Measurements from ENCODE around the gene AIF1L.

Gene AIF1L

DNA sequence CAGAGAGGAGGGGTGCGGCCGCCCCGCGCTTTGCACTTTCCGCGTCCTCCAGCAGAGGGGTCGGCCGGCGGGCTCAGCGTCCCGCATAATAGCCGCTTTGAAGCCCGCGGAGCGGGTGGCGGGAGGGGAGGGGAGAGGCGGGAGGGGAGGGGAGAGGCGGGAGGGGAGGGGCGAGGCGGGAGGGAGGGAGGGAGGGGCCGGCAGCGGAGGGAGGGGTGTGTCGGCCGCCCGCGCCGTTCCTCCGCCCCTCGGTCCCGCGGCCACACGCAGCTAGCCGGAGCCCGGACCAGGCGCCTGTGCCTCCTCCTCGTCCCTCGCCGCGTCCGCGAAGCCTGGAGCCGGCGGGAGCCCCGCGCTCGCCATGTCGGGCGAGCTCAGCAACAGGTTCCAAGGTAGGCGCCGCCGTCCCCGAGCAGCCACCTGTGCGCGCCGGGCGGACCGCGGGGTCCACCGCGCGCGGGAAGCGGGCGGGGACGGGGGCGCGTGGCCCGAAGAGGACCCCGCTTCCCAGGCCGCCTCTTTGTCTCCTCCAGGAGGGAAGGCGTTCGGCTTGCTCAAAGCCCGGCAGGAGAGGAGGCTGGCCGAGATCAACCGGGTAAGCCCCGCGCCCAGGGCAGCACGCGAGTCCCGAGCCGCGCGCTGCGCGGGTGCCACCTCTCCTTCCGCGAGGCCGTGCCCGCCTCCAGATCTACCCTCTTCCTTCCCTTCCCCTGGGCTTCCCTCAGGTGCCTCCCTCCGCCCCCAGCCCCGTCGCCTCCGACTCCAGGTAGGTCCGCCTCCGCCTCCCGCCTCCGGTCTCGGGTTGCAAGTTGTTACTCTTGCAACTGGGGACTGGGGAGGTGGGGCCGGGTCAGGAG, at the start of gene AIF1L:
Gene AIF1L, plus strand, starts transcription at position 263 of the 857 bp plus-strand sequence. Its CDS starts 99 bp downstream, at position 362.
- no peak for DNase-seq (ENCODE audit: low read depth)

DNA sequence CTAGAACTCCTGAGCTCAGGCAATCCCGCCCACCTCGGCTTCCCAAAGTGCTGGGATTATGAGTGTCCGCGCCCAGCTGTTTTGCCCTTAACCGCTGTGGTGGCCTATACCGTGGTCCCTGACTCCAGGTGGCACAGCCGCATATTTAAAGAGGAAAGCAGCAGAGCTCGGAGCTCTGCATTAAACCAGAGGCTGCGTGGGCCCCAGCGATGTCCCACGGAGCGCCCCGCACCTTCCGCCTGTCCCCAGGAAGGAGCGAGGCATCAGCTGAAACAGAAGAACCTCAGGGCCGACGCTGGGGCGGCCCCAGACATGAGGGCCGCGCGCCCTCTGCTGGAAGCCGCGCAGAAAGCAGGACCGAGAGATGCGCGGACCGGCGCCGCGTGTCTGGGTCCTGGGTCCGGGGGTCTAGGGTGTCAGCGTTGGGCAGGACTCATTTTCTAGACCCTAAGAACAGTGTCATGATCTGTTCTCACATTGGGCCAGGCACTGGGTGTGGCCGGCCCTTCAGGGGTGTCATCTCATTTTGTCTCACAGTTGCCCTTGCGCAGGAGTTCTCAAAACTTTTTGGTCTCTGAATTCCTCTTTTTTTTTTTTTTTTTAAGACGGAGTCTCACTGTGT, 49.6 kb upstream of the AIF1L start:
- DNase-seq (ENCODE audit: low read depth), result peak; percentile 46

DNA sequence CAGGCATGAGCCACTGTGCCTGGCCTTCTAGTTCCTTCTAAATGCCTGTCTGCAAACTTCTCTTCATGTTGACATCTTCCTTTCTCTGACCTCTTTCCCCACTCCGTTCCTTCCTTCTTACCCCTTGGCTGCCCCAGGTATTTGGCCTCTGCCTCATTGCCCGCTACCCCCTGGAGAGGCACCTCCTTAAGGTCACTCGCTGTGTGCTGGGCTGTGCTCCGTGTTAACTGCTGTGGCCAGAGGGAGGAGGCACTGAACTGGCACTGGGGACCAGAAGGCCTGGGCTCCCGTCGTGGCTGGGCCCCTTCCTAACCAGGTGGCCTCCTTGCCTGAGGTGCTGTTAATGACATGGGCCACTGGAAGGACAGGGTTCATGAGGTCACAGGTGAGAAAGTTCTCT, 48.0 kb upstream of the AIF1L start:
- no peak for DNase-seq (ENCODE audit: low read depth)

DNA sequence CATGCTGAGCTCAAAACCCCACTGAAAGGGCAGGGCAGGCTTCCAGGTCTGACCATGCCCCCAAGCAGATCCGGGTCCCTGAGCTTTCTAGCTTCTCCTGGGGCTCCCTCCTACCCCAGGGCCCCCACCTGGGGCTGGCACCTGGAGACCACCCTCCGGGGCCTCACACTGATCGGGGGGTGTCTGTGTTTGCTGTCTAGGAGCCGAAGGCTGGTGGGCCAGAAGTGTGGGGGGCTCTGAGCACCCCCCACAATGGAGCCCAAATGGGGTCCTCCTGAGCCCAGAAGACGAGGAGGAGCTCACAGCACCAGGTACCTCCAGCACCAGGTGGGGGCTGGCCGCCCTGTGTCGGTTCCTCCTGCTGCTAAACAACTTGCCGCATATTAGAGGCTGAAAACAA, 47.5 kb upstream of the AIF1L start:
- DNase-seq (ENCODE audit: low read depth), result no peak

DNA sequence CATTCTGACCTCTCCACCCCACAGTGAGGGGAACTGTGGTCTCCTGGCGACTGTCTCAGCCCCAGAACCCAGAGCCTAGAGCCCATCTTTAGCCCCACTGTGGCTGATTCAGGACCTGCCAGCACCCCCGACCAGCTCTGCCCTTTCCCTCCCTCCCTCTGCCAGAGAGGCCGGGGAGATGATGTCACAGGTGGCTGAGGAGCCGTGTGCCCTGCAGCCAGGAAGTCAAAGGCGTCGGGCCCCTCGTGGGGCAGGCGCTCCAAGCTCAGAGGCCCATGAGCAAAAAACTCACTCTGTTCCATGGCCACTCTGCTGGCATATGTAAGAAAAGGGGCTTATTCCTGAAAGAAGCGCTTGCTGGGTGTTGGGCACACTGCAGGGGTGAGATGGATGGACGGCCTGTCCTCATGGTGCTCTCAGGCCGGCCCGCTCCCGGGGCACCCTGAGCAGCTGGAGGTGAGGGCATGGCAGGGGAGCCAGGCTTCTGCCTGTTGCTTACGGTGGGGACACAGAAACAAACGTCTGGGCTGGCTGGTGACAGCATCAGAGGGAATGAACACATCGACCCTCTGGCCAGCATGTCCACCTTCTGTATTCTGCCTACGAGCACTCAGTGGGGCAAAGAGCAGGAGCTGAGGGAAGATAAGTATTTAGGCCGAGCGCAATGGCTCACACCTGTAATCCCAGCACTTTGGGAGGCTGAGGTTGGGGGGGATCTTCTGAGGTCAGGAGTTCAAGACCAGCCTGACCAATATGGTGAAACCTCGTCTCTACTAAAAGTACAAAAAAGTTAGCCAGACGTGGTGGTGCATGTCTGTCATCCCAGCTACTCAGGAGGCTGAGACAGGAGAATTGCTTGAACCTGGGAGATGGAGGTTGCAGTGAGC, 46.3 kb upstream of the AIF1L start:
- no peak for DNase-seq (ENCODE audit: low read depth)

DNA sequence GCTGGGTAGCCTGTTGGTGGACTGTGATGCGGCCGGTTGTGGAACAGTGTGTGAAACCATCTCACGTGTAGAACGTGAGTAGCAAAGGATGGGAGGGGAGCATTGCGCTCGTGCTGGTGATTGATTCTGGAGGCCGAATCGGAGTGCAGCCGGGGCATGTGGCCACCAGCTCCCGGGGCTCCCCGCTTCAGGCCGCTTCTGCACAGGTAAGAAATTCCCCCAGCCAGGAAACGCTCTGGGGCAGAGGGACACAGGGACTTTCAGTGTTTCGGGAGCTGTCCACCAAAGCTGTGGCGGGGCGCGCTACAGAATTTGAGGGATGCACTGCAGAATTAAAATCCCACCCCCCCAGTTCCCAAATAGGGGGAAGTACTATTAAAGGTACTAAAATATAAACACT, 45.5 kb upstream of the AIF1L start:
- no peak for DNase-seq (ENCODE audit: low read depth)

DNA sequence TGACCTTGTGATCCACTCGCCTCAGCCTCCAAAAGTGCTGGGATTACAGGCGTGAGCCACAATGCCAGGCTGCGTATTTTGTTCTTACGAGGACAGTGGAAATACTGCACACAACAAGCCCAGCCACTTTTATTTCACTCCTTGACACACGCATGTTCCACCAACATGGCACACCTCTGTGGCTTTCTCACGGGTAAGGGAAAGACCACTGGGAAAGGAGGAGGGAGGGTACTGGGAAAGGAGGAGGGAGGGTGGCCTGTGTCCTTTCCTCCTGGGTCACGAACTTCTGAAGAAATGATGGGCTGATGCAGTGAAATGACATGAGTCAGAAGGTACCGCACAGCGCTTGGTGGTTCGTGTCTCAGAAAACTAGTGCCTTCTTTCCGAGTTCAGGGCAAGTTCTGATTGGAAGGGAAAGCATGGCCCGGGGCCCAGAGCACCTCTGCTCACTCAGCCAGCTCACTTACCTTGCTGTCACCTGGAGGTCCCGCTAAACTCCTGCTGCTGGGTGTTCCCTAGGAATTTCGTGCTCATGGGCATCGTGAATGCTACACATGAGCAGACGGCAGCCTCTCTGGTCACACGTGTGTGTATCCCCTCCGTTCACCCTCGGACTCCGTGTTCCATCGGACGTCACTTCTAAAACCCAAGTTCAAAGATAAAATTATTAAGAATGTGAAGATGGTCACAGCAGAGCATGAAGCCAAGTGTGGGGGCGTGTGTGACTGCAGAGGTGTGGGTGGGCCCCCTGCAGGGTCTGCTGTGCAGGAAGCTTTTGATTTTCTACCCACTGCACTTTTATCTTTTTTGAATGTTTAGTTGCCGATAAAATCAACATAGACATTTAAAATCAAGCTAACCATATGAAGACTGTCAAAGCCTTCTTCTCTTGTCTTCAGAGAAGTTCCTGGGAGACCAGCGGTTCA, 44.5 kb upstream of the AIF1L start:
- no peak for DNase-seq (ENCODE audit: low read depth)

DNA sequence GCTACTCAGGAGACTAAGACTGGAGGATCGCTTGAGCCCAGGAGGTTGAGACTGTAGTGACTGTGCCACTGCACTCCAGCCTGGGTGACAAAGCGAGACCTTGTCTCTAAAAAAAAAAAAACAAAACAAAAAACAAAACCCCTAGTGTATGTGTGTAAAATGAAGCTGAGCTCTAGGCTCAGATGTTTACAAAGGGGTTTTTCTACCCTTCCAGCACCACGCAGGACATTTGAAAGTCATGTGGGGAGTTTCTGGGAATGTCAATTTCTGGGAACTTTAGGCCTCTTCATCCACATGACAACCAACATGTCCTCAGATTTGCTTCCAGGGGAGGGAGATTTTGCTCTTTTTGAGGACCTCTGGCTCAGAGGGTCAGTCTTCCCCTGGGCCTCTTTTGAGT, 42.4 kb upstream of the AIF1L start:
- DNase-seq (ENCODE audit: low read depth), result no peak

DNA sequence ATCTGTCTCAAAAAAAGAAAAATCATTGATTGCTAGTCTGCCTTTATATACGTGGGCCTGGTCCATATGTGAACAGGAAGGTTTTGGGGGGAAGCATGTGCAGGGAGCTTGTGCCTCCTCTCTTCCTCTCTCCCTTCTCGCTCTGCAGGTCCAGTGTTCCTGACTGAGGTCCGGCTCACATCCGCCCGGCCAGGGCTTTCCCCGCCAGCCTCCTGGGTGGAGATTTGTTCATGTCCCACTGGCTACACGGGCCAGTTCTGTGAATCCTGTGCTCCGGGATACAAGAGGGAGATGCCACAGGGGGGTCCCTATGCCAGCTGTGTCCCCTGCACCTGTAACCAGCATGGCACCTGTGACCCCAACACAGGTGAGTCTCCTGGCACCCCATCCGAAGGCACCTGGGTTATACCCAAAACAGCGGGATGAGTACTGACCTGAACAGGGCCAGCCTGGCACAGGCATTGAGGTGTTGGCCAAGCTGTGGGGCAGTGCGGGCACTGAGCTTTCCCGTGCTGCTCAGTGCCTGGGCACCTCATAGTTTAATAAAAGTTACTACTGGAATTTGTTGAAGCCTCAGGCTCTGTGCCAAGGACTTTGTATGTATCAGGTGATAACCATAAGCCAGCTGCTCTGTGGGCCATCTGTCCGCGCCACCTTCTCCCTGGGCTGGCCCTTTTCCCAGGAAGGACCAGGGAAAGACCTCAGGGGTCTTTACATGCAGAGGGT, 39.4 kb upstream of the AIF1L start:
- no peak for DNase-seq (ENCODE audit: low read depth)

DNA sequence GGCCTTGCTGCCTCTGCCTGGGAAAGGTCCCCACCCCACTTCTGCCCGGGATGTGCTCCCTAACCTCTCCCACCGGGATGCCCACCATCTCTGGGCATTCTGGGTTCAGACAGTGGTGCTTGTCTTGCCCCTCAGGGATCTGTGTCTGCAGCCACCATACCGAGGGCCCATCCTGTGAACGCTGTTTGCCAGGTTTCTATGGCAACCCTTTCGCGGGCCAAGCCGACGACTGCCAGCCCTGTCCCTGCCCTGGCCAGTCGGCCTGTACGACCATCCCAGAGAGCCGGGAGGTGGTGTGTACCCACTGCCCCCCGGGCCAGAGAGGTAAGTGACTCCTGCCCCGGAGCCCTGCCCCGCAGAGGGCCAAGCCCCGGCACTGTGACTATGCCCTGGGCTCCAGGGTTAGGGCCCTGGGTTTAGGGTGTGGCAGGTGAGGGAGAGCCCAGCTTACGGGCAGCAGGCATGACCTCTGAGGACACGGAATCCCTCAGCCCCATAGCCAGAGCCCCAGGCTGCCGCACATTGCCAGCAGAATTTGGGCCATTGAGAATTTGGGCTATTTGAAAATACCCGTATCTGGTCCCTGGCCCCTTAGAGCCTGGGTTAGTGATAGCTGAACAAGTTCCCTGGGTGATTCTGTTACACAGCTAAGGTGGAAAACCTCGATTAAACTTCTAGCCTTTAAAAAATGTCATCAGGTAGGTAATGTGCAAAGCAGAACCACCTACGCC, 35.3 kb upstream of the AIF1L start:
- no peak for DNase-seq (ENCODE audit: low read depth)

DNA sequence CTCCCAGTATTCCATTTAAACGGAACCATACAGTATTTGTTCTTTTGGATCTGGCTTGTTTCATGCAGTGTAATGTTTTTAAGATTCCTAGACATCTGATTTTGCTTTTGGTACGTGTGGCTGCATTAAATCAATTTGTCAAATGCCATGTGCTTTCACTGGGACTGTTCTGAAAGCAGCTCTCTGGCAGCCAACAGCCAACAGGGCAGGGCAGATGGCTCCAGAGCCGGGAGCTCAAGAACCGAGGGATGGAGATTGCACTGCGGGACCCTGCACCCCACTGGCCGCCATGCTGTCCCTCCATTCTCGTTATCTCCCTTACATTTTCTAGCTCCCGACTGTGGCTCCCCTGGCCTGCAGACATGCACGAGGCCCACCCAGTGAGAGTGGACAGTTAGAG, 33.4 kb upstream of the AIF1L start:
- no peak for DNase-seq (ENCODE audit: low read depth)

DNA sequence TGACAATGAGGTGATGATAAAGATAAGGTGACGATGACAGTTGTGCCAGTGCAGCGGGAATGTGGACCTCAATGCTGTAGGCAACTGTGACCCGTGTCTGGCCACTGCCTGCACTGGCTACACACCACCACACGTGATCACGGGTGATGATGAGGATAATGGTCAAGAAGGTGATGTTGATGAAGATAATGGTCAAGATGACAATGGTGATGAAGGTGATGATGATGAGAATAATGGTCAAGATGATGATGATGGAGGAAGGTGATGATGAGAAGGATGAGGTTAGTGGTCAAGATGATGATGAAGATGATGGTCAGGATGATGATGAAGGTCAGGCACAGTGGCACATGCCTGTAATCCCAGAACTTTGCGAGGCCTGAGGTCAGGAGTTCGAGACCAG, 30.7 kb upstream of the AIF1L start:
- no peak for DNase-seq (ENCODE audit: low read depth)

DNA sequence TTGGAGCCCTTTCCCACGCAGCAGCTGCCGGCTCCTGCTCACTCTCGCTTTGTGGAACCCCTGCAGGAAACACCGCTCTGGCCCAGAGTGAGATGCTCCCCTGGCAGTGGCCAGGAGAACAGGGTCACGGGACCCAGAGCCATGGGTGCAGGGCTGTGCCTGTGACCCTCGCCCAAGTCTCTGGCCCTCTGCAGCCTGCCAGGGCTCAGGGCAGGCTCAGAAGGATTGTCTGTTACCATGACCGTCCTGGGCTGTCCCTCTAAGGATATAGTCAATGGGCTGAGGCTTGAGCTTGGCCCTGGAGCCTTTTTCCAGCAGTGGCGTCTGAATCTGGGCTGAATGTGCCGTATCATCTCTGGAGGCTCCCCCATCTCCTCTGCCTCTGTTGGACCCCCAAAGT, 28.7 kb upstream of the AIF1L start:
- no peak for DNase-seq (ENCODE audit: low read depth)

DNA sequence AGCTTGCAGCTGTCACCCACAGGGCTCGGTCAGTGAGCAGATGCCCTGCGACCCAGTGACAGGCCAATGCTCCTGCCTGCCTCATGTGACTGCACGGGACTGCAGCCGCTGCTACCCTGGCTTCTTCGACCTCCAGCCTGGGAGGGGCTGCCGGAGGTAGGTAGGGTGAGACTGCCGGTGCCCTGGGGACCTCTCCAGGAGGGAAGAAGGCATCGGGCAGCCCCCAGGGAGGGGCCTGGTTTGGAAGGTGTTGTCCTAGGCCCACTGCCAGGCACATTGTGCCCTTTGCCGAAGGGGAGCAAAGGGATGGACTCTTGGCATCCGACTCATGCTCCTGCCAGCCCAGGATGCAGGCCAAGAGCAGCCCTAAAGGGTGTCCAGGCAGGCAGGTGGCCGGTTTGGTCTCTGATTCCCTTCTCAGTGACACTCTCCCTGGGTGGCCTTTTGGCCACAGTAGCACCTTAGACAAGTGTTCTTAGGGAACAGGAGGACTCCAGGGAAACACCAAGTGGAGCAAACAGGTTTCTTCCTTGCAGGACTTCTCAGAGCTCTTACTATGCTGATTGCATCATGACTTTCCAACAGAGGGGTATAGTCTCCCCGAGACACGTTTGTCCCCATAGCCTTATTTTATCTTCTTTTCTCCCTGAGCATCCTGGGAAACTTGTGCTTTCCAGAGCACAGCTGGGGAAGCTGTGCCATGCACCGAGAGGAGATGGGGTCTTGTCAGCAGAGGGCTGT, 28.1 kb upstream of the AIF1L start:
- DNase-seq (ENCODE audit: low read depth), result no peak

DNA sequence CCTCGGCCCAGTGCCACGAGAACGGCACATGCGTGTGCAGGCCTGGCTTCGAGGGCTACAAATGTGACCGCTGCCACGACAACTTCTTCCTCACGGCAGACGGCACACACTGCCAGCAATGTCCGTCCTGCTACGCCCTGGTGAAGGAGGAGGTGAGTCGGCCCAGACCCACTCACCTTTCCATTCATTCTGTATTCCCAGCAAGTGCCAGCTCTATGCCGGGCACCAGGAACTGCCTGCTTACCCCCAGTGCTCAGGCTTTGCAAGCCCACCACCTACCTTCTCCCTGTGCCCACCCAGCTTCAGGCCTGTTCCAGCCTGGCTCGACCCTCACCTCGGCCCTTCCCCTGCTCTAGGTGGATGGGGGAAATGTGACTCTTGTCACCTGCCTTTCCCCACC, 26.6 kb upstream of the AIF1L start:
- no peak for DNase-seq (ENCODE audit: low read depth)

DNA sequence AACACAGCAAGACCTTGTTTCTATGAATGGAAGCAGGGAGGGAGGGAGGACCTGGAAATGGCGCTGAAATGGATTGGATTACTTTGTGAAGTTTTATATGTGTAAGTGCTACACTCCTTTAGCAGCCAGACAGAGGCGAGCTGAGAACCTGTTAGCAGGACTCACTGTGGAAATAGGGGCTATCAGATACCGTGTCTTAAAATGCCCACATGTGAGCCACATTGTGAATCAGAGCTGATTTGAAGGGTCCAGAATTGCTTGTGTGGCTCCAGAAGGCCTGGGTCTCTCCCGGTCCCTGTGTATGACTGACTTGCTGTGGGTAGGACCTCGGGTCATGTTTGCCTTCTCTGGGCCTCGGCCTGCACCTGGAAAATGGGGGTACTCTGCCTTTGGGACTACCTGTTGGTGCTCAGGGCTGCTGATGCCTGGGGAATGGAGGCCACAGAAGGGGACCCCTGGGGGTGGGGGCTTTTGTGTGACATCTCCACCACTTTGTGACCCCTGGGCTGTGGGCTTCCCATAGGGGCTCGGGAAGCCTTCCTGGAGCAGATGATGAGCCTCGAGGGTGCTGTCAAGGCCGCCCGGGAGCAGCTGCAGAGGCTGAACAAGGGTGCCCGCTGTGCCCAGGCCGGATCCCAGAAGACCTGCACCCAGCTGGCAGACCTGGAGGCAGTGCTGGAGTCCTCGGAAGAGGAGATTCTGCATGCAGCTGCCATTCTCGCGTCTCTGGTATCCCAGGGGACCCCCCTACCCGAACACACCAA, 24.0 kb upstream of the AIF1L start:
- no peak for DNase-seq (ENCODE audit: low read depth)

DNA sequence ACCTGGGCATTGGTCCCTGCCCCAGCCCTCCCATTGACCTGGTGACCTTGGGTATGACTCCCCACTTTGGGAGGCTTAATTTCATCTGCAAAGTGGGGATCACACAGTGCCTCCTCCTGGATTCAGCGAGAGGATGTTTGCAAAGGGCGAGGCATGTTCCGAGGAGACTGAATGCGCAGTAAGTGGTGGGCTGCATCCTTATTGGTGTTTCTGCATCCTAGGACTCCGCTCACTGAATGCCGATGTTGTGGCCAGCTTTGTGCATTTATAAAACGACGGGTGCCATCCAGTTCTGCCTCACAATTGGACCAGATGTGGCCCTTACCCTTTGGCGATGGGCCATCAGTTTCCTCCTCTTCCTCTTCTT, 23.5 kb upstream of the AIF1L start:
- DNase-seq (ENCODE audit: low read depth), result no peak

DNA sequence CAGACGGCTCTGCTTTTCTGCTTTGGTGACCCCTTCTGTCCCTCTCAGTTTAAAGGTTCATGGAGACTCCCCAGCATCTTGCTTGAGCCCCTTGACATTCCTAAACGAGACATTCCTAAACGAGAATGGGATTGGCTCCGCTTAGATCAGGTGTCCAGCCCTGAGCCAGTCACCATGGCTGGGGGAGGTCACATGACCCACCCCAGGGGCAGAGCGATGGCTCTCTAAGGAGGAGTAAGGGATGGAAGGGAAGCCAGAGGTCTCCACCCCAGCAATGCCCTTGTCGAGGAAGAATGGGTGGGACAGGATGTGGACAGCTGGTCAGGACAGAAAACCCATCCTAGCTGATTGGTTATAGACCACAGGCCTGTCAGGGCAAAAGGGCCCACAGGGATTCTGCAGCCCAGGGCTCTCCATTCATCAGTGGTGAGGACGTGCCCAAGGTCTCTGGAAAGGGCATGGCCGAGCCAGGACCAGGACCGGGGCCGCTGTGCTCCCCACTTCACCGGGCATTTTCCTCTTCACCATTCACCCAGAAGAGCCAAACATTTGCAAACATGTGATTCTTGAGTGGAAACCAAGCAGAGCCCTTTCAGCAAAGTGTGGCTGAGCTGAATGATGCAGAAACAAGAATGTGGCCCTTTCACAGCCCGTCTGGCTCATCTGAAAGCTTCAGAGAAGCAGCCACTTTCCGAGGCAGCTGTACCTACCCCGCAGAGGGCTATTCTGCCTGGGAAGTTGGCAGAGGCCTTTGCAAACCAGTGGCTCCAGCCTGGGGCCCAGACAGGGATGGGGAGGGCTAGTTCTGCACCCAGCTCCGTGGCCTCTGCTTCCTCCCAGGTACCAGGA, 19.8 kb upstream of the AIF1L start:
- DNase-seq (ENCODE audit: low read depth), result no peak
